DMS 273 (cell line): ENCODE data around the gene PTPN7.
"Not testable (repeated sequence)": the region's sequence is repeated elsewhere in the genome, so short reads cannot be mapped to it uniquely, and the experiment has no call there.

Experiments
- DNase-seq: peaks from one replicate; lab custom pipeline; 2025; ENCODE audit not compliant: unreplicated experiment; lab: John Stamatoyannopoulos, UW

The PTPN7 gene

DNA sequence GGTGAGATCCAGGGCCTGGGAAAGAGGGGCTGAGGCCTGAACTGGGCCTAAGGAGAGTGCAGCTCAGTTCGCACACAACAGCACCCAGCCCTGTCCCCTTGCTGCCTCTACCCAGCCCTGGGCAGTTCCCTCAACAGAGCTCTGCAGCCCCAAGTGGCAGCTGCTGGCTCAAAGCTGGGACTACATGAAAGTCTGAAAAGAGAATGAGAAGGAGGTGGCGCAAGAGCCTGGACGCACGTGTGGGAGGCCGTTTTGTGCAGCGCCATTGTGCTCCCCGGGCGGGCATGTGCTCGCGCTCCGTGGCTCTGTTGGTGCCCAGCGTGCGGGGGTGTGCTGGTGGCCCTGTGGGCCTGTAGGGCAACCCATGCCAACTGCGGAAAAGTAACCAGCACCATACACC, 27.4 kb downstream of the PTPN7 start:
- no peak for DNase-seq

DNA sequence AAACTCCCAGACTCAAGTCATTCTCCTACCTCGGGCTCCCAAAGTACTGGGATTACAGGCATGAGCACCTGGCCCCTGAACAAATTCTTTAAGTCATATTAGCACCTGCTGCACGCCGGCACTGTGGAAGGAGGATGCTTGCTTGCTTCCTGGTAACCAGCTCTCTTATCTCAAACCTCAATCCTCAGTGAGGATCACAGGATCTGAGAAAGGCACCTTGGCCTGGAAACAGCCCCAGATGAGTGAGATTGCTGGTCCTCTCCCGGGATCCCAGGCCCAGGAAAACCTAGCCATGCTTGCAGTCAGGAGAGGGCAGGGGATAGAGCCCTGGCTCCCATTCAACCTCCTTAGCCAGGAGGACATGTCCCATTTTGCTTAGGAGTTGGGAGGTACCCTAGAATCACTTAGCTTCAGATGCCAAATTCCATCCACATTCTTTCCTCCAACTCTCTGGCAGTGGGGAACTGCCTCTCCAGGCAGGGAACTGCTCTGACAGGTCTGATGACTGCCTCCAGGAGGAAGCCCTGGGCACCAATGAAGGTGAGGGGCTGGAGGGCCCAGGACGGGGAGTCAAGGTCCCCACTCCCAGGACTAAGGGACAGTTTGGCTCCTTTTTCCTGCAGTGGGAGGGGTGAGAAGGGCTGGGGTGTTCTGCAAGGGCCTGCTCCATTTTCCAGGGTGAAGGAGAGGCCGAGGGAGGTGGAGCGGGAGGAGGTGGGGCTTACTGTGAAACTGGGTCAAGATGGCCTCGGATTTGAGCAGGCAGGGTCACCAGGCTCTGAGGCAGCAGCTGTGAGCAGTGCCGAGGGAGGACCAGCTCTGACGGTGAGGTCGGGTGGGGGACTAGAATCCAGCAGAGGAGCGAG, 28.2 kb downstream of the PTPN7 start:
- DNase-seq: no peak

GRCh38 chr1:202130816-202131522, 29.4 kb downstream of the PTPN7 start:
- no peak for DNase-seq

- peak; percentile 41 for DNase-seq
Measured at GRCh38 chr1:202130297-202130721, 30.1 kb downstream of the PTPN7 start.

DNA sequence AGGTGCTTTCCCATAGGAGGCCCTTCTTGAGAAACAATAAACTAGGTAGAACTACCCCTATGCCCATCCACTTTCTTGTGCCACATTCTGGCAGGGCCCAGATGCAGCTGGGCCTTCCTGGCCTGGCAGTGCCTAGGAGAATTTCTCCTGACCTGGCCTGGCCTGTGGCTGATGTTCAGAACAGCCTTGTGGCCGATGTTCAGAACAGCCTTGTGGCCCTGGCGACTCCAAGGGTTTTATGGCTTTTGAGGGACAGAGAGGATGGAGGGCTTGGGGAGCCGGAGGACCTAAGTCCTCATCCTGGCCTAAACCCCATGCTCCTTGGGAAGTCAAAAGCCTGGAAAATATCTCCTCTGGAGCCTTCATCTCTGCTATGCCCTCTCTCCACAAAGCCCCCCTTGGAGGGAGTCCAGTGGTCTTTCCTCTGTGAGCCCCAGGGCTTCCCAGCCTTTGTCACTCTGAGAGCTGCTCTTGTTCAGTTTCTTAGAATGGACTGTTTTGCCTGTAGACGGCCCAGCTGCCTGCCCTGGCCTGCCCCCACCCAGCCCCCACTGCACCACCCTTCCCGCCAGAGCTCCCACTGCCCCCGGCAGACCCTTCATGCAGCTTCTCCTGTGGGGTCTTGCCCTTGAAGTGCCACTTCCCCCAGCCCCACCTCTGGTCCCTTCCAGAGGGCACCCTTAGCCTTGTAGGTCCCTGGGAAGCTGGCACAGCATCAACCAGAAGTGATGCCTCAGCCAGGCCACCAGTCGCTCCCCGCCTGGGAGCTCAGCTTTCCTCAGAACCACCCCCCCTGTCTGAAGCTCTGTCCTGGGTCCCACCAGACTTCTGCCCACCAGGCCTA, 30.7 kb downstream of the PTPN7 start:
- peak; percentile 40 for DNase-seq

DNA sequence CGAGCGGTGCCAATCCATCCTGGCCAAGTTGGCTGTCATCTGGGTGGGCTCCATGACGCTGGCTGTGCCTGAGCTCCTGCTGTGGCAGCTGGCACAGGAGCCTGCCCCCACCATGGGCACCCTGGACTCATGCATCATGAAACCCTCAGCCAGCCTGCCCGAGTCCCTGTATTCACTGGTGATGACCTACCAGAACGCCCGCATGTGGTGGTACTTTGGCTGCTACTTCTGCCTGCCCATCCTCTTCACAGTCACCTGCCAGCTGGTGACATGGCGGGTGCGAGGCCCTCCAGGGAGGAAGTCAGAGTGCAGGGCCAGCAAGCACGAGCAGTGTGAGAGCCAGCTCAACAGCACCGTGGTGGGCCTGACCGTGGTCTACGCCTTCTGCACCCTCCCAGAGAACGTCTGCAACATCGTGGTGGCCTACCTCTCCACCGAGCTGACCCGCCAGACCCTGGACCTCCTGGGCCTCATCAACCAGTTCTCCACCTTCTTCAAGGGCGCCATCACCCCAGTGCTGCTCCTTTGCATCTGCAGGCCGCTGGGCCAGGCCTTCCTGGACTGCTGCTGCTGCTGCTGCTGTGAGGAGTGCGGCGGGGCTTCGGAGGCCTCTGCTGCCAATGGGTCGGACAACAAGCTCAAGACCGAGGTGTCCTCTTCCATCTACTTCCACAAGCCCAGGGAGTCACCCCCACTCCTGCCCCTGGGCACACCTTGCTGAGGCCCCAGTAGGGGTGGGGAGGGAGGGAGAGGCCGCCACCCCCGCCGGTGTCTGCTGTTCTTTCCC, 32.4 kb downstream of the PTPN7 start:
- no peak for DNase-seq

- no peak for DNase-seq
Measured at GRCh38 chr1:202127061-202127460, 33.3 kb downstream of the PTPN7 start.

GRCh38 chr1:202126426-202126825, 34.0 kb downstream of the PTPN7 start:
- no peak for DNase-seq

DNA sequence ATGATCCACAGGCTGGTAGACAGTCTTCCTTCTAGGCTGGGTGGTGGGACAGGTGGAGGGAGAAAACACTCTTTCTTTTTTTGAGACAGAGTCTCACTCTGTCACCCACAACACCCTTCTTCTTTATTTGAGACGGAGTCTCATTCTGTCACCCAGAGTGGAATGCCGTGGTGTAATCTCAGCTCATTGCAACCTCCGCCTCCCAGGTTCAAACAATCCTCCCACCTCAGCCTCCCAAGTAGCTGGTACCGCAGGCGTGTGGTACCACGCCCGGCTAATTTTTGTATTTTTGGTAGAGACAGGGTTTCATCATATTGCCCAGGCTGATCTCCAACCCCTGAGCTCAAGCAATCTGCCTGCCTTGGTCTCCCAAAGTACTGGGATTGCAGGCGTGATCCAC, 34.8 kb downstream of the PTPN7 start:
- DNase-seq: no peak

GRCh38 chr1:202124142-202124541, 36.3 kb downstream of the PTPN7 start:
- peak; percentile 91 for DNase-seq

DNA sequence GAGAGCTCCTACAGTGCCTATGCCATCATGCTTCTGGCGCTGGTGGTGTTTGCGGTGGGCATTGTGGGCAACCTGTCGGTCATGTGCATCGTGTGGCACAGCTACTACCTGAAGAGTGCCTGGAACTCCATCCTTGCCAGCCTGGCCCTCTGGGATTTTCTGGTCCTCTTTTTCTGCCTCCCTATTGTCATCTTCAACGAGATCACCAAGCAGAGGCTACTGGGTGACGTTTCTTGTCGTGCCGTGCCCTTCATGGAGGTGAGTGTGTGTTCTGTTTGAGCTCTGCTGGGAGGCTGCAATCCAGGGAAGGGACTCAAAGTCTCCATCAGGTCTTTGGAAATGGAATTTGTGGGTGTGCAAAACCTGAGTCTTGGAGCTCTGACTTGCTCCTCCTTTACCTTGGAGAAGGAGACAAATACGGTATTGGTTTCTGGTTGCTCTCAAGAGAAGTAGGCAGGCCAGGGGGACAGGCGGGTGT, 37.0 kb downstream of the PTPN7 start:
- DNase-seq: no peak

- peak; percentile 41 for DNase-seq
Measured at GRCh38 chr1:202122639-202123335, 37.6 kb downstream of the PTPN7 start, which contains the start of gene GPR37L1. GPR37L1 (plus strand) TSS chr1:202122917; CDS start chr1:202122964, 47 bp downstream.

DNA sequence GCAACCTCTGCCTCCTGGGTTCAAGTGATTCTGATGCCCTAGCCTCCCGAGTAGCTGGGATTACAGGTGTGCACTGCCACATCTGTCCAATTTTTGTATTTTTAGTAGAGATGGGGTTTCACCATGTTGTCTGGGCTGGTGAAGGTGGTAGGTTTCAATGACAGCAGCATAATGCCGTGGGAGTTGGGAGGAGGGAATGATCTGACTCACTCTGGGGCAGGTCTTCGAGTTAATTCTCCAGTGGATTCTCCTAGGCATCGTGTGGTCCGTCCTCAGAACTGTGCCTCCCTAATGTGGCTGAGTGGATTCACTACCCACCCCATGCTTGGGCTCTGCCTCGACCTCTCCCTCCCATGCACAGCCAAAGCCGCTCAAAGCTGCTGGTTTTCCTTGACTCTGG, 39.4 kb downstream of the PTPN7 start:
- no peak for DNase-seq

- no peak for DNase-seq
Measured at GRCh38 chr1:202117898-202118371, 42.5 kb downstream of the PTPN7 start.

DNA sequence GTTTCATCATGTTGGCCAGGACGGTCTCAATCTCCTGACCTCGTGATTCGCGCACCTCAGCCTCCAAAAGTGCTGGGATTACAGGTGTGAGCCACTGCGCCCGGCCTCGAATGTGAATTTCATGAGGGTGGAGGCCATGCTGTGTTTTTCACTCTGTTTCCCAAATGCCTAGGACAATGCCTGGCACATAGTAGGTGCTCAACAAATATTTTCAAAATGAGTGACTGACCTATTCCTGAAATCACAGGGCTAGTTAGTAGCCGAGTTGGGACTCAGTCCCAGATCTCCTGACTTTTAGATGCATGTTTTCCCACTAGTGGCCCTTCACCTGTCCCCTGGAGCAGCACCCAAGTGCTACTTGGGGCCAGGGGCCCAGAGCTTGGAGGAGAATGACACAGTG, 44.1 kb downstream of the PTPN7 start:
- DNase-seq: no peak

DNA sequence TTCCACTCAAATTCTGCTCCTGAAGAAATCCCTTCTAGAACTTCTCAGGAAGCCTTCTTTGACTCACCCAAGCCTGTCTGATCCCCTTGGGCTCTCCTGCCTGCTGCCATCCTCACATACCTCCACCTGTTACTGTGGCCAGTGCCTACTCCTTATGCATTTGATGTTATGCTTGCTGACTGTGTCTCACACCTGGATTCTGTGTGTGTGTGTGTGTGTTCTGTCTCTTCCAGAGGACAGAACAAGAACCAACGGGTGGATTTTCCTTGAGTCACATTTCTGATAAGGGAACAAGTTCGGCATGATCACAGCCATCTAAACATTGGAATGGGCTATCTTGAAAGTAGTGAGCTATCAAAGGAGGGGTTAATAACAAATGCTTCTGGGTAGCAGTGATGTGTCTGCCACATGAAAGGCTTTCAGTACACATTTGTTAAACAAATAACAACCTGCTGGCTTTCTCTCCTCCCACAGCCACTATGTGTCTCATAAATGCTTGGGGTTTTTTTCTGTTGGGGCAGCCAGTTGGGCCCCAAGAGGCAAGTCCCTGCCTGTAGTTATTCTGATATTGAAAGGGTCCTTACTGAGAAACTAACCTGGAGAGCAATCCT, 46.6 kb downstream of the PTPN7 start:
- no peak for DNase-seq

GRCh38 chr1:202112859-202113689, 47.3 kb downstream of the PTPN7 start:
- DNase-seq: peak; percentile 40

DNA sequence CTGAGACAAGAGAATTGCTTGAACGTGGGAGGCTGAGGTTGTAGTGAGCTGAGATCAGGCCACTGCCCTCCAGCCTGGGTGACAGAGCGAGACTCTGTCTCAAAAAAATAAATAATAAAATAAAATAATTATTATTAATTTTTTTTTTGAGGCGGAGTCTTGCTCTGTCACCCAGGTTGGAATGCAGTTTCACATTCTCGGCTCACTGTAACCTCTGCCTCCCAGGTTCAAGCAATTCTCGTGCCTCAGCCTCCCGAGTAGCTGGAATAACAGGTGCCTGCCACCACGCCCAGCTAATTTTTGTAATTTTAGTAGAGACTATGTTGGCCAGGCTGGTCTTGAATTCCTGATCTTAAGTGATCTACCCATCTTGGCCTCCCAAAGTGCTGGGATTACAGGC, 48.8 kb downstream of the PTPN7 start:
- DNase-seq: not testable (repeated sequence)
